Measurements from ENCODE around the gene PIWIL1. TPM values are rescaled to one million over a fixed set of nuclear protein-coding genes. Genes with fewer than 3 reads are reported as not detected.
A peak's percentile ranks its signal among the peaks of the same experiment; 100 is the strongest.

Gene PIWIL1
- total and polyA plus RNA-seq, 2 of the 4 experiments (the other 2 are of a cell fraction) = not detected

DNA sequence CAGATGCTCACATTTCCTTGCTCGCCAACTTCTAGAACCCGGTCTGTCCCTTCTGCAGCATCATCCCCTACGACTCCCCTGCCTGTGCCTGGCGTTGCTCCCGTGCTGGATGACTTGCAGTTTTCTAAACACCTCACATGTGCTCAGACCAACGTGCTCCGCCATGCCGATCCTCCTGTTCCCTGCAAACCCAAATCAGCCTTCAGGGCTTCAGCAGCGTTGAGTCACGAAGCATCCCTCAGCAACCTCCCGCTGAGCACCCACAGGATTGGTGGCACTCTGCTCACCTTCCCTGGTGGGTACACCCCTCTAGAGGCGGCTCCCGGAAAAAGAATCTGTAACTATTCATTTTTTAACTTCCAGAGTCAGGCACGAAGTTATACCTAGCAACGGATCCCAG lies 2.8 kb upstream of the PIWIL1 start:
- no peaks in the 10 kb centered on the region for H3K36me3 ChIP-seq (ENCODE audit: control insufficient read depth, insufficient read depth, low read length)
- H3K14ac ChIP-seq (replicated peaks; ENCODE audit: low read depth, low read length) = no peak overlapping the region
- ChIA-PET CTCF (interaction anchor here (1.5 kb wide), 1 partner anchor 8 kb away, joined by 11 read pairs; no protein-coding TSS in a partner anchor), POLR2A (ENCODE audit: unreplicated experiment) (no interaction called here)
- no peak overlapping the region for H2BK120ac ChIP-seq (ENCODE audit: low read depth, low read length)
- no peaks in the 10 kb centered on the region for H3K79me1 ChIP-seq (ENCODE audit: low read depth in 1 of 2, low read length in 2 of 2)
- no peak overlapping the region for H2AK5ac ChIP-seq (ENCODE audit: low read depth, low read length)
- no peak overlapping the region for H4K91ac ChIP-seq (ENCODE audit: insufficient read depth, low read depth, low read length)
- no peaks in the 10 kb centered on the region for H3K9me1 ChIP-seq (ENCODE audit: insufficient read depth, low read length)
- no peaks in the 10 kb centered on the region for H4K20me1 ChIP-seq (ENCODE audit: insufficient read depth, low read length)
- no TSS peak for BruUV-seq (replicated peaks)
- H2BK5ac ChIP-seq (ENCODE audit: low read depth, low read length, poor library complexity, severe bottlenecking) = no peak overlapping the region
- no peak overlapping the region for H3K4ac ChIP-seq (ENCODE audit: low read depth, low read length)
- H3K4me2 ChIP-seq (ENCODE audit: low read depth, low read length) = no peak overlapping the region
- TF ChIP-seq RAD21 (IDR thresholded peaks at IDR 0.05; ENCODE audit: low read length) (no peak), RCOR1 (IDR thresholded peaks at IDR 0.05; ENCODE audit: insufficient replicate concordance, low read length) (no peak), NFE2L2 (IDR thresholded peaks at IDR 0.05; ENCODE audit: low read depth, low read length) (peak; percentile 36; the same call in 1 of the 2 replicates), RFX5 (IDR thresholded peaks at IDR 0.05; ENCODE audit: low read depth, low read length) (no peak)
- H3K23ac ChIP-seq (ENCODE audit: low read depth, low read length) = no peak overlapping the region
- dilution Hi-C loops (cut with HindIII; ENCODE audit: low sequenced_read_pairs, unreplicated experiment) = no loop called here
- H3K9me3 ChIP-seq (ENCODE audit: control insufficient read depth, insufficient read depth, low read length) = peaks cover 20% of the 10 kb centered on the region
- H3K27ac ChIP-seq (ENCODE audit: insufficient read depth, low read length) = no peak overlapping the region
- H2AFZ ChIP-seq (replicated peaks; ENCODE audit: low read length, poor library complexity) = peak overlapping the region; percentile 21
- no peaks in the 10 kb centered on the region for H3K4me1 ChIP-seq (ENCODE audit: control insufficient read depth, insufficient read depth, low read length)
- no peak overlapping the region for H2BK20ac ChIP-seq (ENCODE audit: low read depth, low read length)
- no peak overlapping the region for H3K56ac ChIP-seq (ENCODE audit: extremely low read depth, insufficient read depth, low read length)
- intact Hi-C loops (cut with micrococcal nuclease) = no loop called here
- H3K18ac ChIP-seq (ENCODE audit: low read depth, low read length) = no peak overlapping the region
- 28% methylated on average over 10 of the region's 15 CpGs; no CpG with 5 or more reads in 1 of the 2 experiments for WGBS, 2 experiments (ENCODE audit: extremely low coverage in 2 of 2, insufficient read length in 1 of 2)
- H4K8ac ChIP-seq (ENCODE audit: low read depth in 2 of 2, low read length in 2 of 2) = no peak overlapping the region
- H2BK15ac ChIP-seq (ENCODE audit: low read depth, low read length) = no peak overlapping the region
- in situ Hi-C loops (cut with MboI; ENCODE audit: low sequenced_read_pairs) = no loop called here
- DNase-seq (no peak), ATAC-seq (ENCODE audit: low read depth) (no peak)
- no peak overlapping the region for H3K9ac ChIP-seq (ENCODE audit: low read depth, low read length)
- H4K5ac ChIP-seq (ENCODE audit: low read depth, low read length) = no peak overlapping the region
- H3K4me3 ChIP-seq (ENCODE audit: insufficient read depth, low read depth, low read length) = no peak overlapping the region
- no peaks in the 10 kb centered on the region for H3K27me3 ChIP-seq (ENCODE audit: control insufficient read depth, insufficient read depth, low read length)
- H2AK9ac ChIP-seq (replicated peaks; ENCODE audit: low read depth, low read length, poor library complexity) = no peak overlapping the region

Measured in IMR-90 (cell line).